ENCODE data around the gene PUS7. TPM values are rescaled to one million over a fixed set of nuclear protein-coding genes. Genes with fewer than 3 reads are reported as not detected.

PUS7 gene
- total RNA-seq: 13.2 and 16.8 TPM in 2 replicates

DNA sequence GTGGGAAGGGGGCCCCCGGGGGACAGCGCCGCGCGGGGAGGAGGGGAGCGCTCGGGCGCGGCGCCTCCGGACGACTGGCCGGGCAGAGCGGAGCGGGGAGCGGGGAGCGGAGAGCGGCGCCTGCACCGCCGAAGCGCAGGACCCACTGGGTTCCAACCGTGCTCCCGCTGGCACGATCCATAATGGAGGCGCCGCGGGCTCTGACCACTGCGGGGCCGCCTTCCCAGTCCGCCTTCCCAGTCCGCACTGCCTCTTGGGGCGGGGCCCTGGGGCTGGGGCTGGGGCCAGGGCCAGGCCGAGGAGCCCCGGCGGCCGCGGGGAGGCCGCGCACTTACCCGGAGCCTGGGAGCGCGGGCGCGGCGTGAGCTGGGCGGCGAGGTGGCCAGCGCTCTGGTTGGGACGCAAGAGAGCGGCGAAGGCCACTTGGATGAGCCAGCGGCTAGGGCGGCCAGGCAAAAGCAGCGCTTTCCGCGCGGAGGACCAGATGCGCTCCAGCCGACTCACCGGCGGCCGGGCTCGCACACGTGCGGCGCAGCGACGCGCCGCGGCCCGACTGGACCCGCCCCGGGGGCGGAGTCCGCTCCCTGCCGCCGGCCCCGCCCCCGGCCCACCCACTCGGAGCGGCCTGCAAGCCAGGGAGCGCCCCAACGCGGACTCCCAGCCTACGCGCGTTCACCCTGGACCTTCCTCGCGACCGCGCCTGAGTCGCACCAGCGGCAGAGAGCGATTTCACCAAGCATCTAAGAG is at the start of gene PUS7:
TSS of gene PUS7 (minus strand) at position 555 of the 747 bp plus-strand sequence. CDS start 13,759 bp downstream, outside the sequence.
- TF ChIP-seq, protein P1, sequence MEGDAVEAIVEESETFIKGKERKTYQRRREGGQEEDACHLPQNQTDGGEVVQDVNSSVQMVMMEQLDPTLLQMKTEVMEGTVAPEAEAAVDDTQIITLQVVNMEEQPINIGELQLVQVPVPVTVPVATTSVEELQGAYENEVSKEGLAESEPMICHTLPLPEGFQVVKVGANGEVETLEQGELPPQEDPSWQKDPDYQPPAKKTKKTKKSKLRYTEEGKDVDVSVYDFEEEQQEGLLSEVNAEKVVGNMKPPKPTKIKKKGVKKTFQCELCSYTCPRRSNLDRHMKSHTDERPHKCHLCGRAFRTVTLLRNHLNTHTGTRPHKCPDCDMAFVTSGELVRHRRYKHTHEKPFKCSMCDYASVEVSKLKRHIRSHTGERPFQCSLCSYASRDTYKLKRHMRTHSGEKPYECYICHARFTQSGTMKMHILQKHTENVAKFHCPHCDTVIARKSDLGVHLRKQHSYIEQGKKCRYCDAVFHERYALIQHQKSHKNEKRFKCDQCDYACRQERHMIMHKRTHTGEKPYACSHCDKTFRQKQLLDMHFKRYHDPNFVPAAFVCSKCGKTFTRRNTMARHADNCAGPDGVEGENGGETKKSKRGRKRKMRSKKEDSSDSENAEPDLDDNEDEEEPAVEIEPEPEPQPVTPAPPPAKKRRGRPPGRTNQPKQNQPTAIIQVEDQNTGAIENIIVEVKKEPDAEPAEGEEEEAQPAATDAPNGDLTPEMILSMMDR (IDR thresholded peaks at IDR 0.05; ENCODE audit: insufficient read depth, low read depth, low read length): no peak
- DNase-seq (ENCODE audit: low read depth): peak; percentile 88
- H3K4me3 ChIP-seq (ENCODE audit: low read depth, low read length): peak within 1 kb of the TSS; percentile 68

DNA sequence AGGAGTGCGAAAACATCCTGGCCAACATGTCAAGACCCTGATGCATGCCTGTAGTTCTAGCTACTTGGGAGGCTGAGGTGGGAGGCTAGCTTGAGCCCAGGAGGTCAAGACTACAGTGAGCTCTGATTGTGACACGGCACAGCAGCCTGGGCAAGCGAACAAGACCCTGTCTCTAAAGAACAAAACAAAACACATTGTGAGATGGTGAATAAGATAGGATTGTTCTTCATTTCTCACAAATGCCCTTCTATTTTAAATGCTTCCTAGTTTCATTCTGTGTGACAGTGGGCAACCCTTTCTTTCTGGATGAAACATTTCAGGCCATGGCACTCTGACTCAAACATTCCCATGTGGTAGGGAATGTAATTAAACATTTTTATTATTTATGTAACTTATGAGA is 45.8 kb upstream of the PUS7 start:
- H3K4me3 ChIP-seq (ENCODE audit: low read depth, low read length): no peak overlapping the region
- no peak for DNase-seq (ENCODE audit: low read depth)
- TF ChIP-seq, protein P1 (IDR thresholded peaks at IDR 0.05; ENCODE audit: insufficient read depth, low read depth, low read length): no peak

DNA sequence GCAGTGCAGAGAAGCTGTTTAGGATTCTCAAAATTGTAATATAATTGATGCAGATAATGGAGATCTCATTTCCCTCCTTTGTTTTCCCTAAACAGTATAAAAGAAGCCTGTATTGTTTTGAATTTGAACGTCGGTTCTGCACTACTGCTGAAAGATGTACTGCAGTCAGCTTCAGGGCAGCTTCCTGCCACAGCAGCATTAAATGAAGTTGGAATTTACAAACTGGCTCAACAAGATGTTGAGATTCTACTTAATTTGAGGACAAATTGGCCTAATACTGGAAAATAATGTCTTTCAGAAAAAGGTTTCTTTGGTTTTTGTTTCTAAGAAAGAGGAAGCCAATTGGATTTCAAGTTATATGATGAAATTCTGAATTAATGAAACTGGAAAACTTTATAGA is 45.0 kb upstream of the PUS7 start:
- TF ChIP-seq, protein P1 (IDR thresholded peaks at IDR 0.05; ENCODE audit: insufficient read depth, low read depth, low read length): no peak
- H3K4me3 ChIP-seq (ENCODE audit: low read depth, low read length): no peak overlapping the region
- no peak for DNase-seq (ENCODE audit: low read depth)

- TF ChIP-seq, protein P1 (IDR thresholded peaks at IDR 0.05; ENCODE audit: insufficient read depth, low read depth, low read length): no peak
- no peak overlapping the region for H3K4me3 ChIP-seq (ENCODE audit: low read depth, low read length)
- DNase-seq (ENCODE audit: low read depth): no peak
These were observed 43.1 kb upstream of the PUS7 start for GRCh38 chr7:105565190-105565589.

GRCh38 chr7:105559926-105560325 is 37.9 kb upstream of the PUS7 start:
- no peak for DNase-seq (ENCODE audit: low read depth)
- TF ChIP-seq, protein P1 (IDR thresholded peaks at IDR 0.05; ENCODE audit: insufficient read depth, low read depth, low read length): no peak
- H3K4me3 ChIP-seq (ENCODE audit: low read depth, low read length): no peak overlapping the region

GRCh38 chr7:105538339-105538738 is 16.3 kb upstream of the PUS7 start:
- no peak overlapping the region for H3K4me3 ChIP-seq (ENCODE audit: low read depth, low read length)
- DNase-seq (ENCODE audit: low read depth): no peak
- TF ChIP-seq, protein P1 (IDR thresholded peaks at IDR 0.05; ENCODE audit: insufficient read depth, low read depth, low read length): no peak
